K562 (cell line): Measurements from ENCODE around the gene ZKSCAN3. TPM values are rescaled to one million over a fixed set of nuclear protein-coding genes. Genes with fewer than 3 reads are reported as not detected.

Source experiments
- CTBP1 ChIP-seq: fragments of 450-650 bp; IDR thresholded peaks from 2 replicates; pipeline ENCODE4 v1.6.1; 2016; ENCODE audit warnings: borderline replicate concordance
- DPF2 ChIP-seq: fragments of 450-650 bp; IDR thresholded peaks from 2 replicates; pipeline ENCODE4 v1.6.1; 2016
- E2F6 ChIP-seq, 2 experiments: IDR thresholded peaks; 2 replicates each; pipeline ENCODE4 v1.6.1; 2011; ENCODE audit warnings: borderline replicate concordance in 1 of 2, control low read depth in 1 of 2, low read depth in 1 of 2, low read length in 1 of 2, mild to moderate bottlenecking in 1 of 2, mixed read lengths in 1 of 2, moderate library complexity in 1 of 2; ENCODE audit not compliant: insufficient read depth in 1 of 2, insufficient read length in 1 of 2, poor library complexity in 1 of 2, severe bottlenecking in 1 of 2; ENCODE audit errors: extremely low read depth in 1 of 2
- HDAC1 ChIP-seq, 2 experiments: fragments of 450-650 bp; IDR thresholded peaks; 2 replicates each; pipeline ENCODE4 v1.6.1; 2016 to 2017; ENCODE audit warnings: inconsistent platforms in 1 of 2, mild to moderate bottlenecking in 1 of 2, moderate library complexity in 1 of 2
- KLF1 ChIP-seq: fragments of 450-650 bp; IDR thresholded peaks from 2 replicates; pipeline ENCODE4 v1.6.1; 2016; ENCODE audit warnings: missing genetic modification characterization, missing compliant biosample characterization
- KLF13 ChIP-seq: fragments of 450-650 bp; IDR thresholded peaks from 2 replicates; pipeline ENCODE4 v1.6.1; 2016; ENCODE audit warnings: missing genetic modification characterization, low read depth, mild to moderate bottlenecking, missing compliant biosample characterization, moderate library complexity, borderline replicate concordance
- MCM7 ChIP-seq, 2 experiments: fragments of 450-650 bp; IDR thresholded peaks; 2 replicates each; pipeline ENCODE4 v1.6.1; 2016 to 2018
- PPARD ChIP-seq: fragments of 250-450 bp; sonication (Bioruptor Pico); IDR thresholded peaks from 2 replicates; pipeline ENCODE4 v1.8.0; 2022; ENCODE audit warnings: inconsistent platforms, mild to moderate bottlenecking, moderate library complexity
- RBBP5 ChIP-seq: fragments of 200-600 bp; sonication (generic); IDR thresholded peaks from 2 replicates; pipeline ENCODE4 v1.6.1; 2012; ENCODE audit warnings: borderline replicate concordance, mild to moderate bottlenecking, low read length, control low read depth, inconsistent platforms; ENCODE audit not compliant: insufficient read depth, poor library complexity, severe bottlenecking
- RBM25 ChIP-seq: fragments of 200-400 bp; formaldehyde crosslinking; IDR thresholded peaks from 2 replicates; pipeline ENCODE4 v1.6.1; 2018; ENCODE audit warnings: low read length, low read depth, moderate library complexity; ENCODE audit not compliant: severe bottlenecking
- SIX5 ChIP-seq, 2 experiments: IDR thresholded peaks; 2 replicates each; pipeline ENCODE4 v1.6.1; 2011; ENCODE audit warnings: low read length in 2 of 2, borderline replicate concordance in 1 of 2, low read depth in 1 of 2, mild to moderate bottlenecking in 1 of 2, moderate library complexity in 1 of 2; ENCODE audit not compliant: insufficient read depth in 1 of 2
- SNAPC5 ChIP-seq: fragments of 250-450 bp; sonication (Bioruptor Pico); IDR thresholded peaks from 2 replicates; pipeline ENCODE4 v1.8.0; 2021; ENCODE audit warnings: moderate library complexity, mild to moderate bottlenecking, inconsistent platforms
- STAT5B ChIP-seq: fragments of 250-450 bp; sonication (Bioruptor Pico); IDR thresholded peaks from 2 replicates; pipeline ENCODE4 v1.8.0; 2021; ENCODE audit warnings: mild to moderate bottlenecking, inconsistent platforms
- ZC3H11A ChIP-seq: IDR thresholded peaks from 2 replicates; pipeline ENCODE4 v1.6.1; 2012; ENCODE audit warnings: low read depth, low read length, improper control_type of control experiment
- ZC3H4 ChIP-seq: sonication (generic); formaldehyde crosslinking; IDR thresholded peaks from 2 replicates; pipeline ENCODE4 v1.9.0; 2021; ENCODE audit warnings: missing genetic modification reagents, borderline replicate concordance
- ZKSCAN1 ChIP-seq: fragments of 150-350 bp; IDR thresholded peaks from 2 replicates; pipeline ENCODE4 v1.6.1; 2016; ENCODE audit warnings: low read depth, low read length
- ZNF174 ChIP-seq: fragments of 250-450 bp; sonication (Bioruptor Pico); IDR thresholded peaks from 2 replicates; pipeline ENCODE4 v1.4.0; 2020; ENCODE audit warnings: mild to moderate bottlenecking
- ZNF408 ChIP-seq: fragments of 250-450 bp; sonication (Bioruptor Pico); IDR thresholded peaks from 2 replicates; pipeline ENCODE4 v1.4.0; 2020; ENCODE audit warnings: low read depth, mild to moderate bottlenecking, moderate library complexity
- ZNF444 ChIP-seq: fragments of 250-450 bp; sonication (Bioruptor Pico); IDR thresholded peaks from 2 replicates; pipeline ENCODE4 v1.4.0; 2020; ENCODE audit warnings: mild to moderate bottlenecking, moderate library complexity
- ZNF639 ChIP-seq, 2 experiments: fragments of 200-800 bp in 1 of 2; sonication (Bioruptor generic) in 1 of 2; sonication (generic) in 1 of 2; formaldehyde crosslinking in 1 of 2; IDR thresholded peaks in 1 of 2; conservative IDR thresholded peaks in 1 of 2; 2 replicates each; pipeline versions ENCODE4 v1.5.0 to v1.6.1; 2016 to 2020; ENCODE audit warnings: missing compliant biosample characterization in 1 of 2, missing genetic modification characterization in 1 of 2, missing genetic modification reagents in 1 of 2
- polyA plus RNA-seq, 8 experiments: library from polyadenylated mRNA; depleted of rRNA in 4 of 8; stranded (reverse) in 5 of 8; unstranded in 3 of 8; fragments of >200 nt; fragmentation: Nextera tagmentation in 2 of 8; fragmentation: Illumina TruSeq in 1 of 8; extraction: Ambion mirVana in 2 of 8; extraction: Trizol in 1 of 8; gene quantifications; 2 replicates each; pipeline versions ENCODE4 v1.2.1 to v1.2.3, GENCODE V29; 2011 to 2014; ENCODE audit warnings: inconsistent platforms in 1 of 8, missing spikeins in 1 of 8
- total RNA-seq, 7 experiments: library from RNA; depleted of rRNA in 6 of 7; stranded (reverse); fragments of >200 nt in 6 of 7; fragmentation: Illumina TruSeq in 2 of 7; extraction: Trizol in 2 of 7; gene quantifications; 2 replicates each; pipeline versions ENCODE4 v1.2.1 to v1.2.3, GENCODE V29; 2011 to 2021; ENCODE audit warnings: low replicate concordance in 1 of 7

The ZKSCAN3 gene
- total and polyA plus RNA-seq, 9 of the 15 experiments (the other 6 are each of a cell fraction or from before 2014, with no cell fraction given) = 3.0 to 12.4 (median 10.2) TPM

- 0 out of 2 replicates have a peak, but pooled peaks have one; percentile 15 for TF ChIP-seq ZNF444 (CRISPR knock-in tag)
- TF ChIP-seq ZNF639 (CRISPR knock-in tag; conservative IDR thresholded peaks at IDR 0.05 in 1 of 2, IDR thresholded peaks at IDR 0.05 in 1 of 2) = no peak; a peak in 2 of 4 replicates
- peak; percentile 11 for TF ChIP-seq ZKSCAN1
- no peak for TF ChIP-seq RBM25
- no peak for TF ChIP-seq SIX5 (IDR thresholded peaks at IDR 0.05; ENCODE audit: borderline replicate concordance in 1 of 2, insufficient read depth in 1 of 2, low read depth in 1 of 2, low read length in 2 of 2)
- no peak for TF ChIP-seq PPARD (CRISPR knock-in tag)
- no peak for TF ChIP-seq SNAPC5 (CRISPR knock-in tag)
- peak; percentile 62 for TF ChIP-seq CTBP1
- TF ChIP-seq KLF13 (tag) = peak; percentile 70; the same call in 1 of the 2 replicates
- peak; percentile 61; the same call in 1 of the 2 replicates for TF ChIP-seq KLF1
- TF ChIP-seq MCM7 (IDR thresholded peaks at IDR 0.05) = no peak
- TF ChIP-seq ZC3H11A = no peak
- no peak for TF ChIP-seq STAT5B (CRISPR knock-in tag)
- TF ChIP-seq RBBP5 = peak; percentile 4
- peak in 1 of 2 experiments; percentile 46 for TF ChIP-seq E2F6 (IDR thresholded peaks at IDR 0.05; ENCODE audit: borderline replicate concordance in 1 of 2, extremely low read depth in 1 of 2, insufficient read depth in 1 of 2, insufficient read length in 1 of 2, low read depth in 1 of 2, low read length in 1 of 2, poor library complexity in 1 of 2, severe bottlenecking in 1 of 2)
- TF ChIP-seq ZNF408 (CRISPR knock-in tag) = no peak
- no peak for TF ChIP-seq ZNF174 (CRISPR knock-in tag)
- TF ChIP-seq DPF2 = no peak
- 0 out of 4 replicates have a peak, but pooled peaks of 1 of the 2 experiments have one; percentile 27 for TF ChIP-seq HDAC1 (IDR thresholded peaks at IDR 0.05)
- peak; percentile 99 for TF ChIP-seq ZC3H4 (CRISPR knock-in tag)
Observed at GRCh38 chr6:28335564-28336283, 14.0 kb upstream of the ZKSCAN3 start, which contains the start of gene ZSCAN31 (continued).
